B cell (primary cell): ENCODE measurements around the gene C12orf57.

Source experiments
- EZH2 ChIP-seq: IDR thresholded peaks from 2 replicates; pipeline ENCODE4 v1.6.1; 2012; ENCODE audit warnings: borderline replicate concordance, low read depth, mild to moderate bottlenecking, moderate library complexity, low read length; ENCODE audit not compliant: insufficient read depth, poor library complexity, severe bottlenecking
- TF ChIP-seq, protein P1 (sequence below): fragments of 200-600 bp; IDR thresholded peaks from one replicate; pipeline ENCODE4 v1.8.0; 2022; ENCODE audit warnings: antibody characterized with exemption, mild to moderate bottlenecking

DNA sequence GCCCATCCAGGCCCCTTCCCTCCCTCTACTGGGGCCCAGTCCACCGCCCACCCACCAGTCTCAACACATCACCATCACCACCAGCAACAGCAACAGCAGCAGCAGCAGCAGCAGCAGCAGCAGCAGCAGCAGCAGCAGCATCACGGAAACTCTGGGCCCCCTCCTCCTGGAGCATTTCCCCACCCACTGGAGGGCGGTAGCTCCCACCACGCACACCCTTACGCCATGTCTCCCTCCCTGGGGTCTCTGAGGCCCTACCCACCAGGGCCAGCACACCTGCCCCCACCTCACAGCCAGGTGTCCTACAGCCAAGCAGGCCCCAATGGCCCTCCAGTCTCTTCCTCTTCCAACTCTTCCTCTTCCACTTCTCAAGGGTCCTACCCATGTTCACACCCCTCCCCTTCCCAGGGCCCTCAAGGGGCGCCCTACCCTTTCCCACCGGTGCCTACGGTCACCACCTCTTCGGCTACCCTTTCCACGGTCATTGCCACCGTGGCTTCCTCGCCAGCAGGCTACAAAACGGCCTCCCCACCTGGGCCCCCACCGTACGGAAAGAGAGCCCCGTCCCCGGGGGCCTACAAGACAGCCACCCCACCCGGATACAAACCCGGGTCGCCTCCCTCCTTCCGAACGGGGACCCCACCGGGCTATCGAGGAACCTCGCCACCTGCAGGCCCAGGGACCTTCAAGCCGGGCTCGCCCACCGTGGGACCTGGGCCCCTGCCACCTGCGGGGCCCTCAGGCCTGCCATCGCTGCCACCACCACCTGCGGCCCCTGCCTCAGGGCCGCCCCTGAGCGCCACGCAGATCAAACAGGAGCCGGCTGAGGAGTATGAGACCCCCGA lies 7.0 kb upstream of the C12orf57 start:
- TF ChIP-seq, protein P1, sequence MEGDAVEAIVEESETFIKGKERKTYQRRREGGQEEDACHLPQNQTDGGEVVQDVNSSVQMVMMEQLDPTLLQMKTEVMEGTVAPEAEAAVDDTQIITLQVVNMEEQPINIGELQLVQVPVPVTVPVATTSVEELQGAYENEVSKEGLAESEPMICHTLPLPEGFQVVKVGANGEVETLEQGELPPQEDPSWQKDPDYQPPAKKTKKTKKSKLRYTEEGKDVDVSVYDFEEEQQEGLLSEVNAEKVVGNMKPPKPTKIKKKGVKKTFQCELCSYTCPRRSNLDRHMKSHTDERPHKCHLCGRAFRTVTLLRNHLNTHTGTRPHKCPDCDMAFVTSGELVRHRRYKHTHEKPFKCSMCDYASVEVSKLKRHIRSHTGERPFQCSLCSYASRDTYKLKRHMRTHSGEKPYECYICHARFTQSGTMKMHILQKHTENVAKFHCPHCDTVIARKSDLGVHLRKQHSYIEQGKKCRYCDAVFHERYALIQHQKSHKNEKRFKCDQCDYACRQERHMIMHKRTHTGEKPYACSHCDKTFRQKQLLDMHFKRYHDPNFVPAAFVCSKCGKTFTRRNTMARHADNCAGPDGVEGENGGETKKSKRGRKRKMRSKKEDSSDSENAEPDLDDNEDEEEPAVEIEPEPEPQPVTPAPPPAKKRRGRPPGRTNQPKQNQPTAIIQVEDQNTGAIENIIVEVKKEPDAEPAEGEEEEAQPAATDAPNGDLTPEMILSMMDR = no peak
- no peak for TF ChIP-seq EZH2
